Measurements from ENCODE around the gene SH3PXD2A. TPM values are rescaled to one million over a fixed set of nuclear protein-coding genes. Genes with fewer than 3 reads are reported as not detected.

The SH3PXD2A gene
- polyA plus RNA-seq, 4 donors = 2.2 to 28.3 (median 8.7) TPM

- FAIRE-seq (no peak), DNase-seq (no peak)
- Histone ChIP-seq H3K27ac (ENCODE audit: low read depth in 1 of 3, low read length in 2 of 3) (no peak overlapping the region), H3K4me1 (ENCODE audit: control insufficient read depth in 3 of 3, insufficient read depth in 2 of 3, low read depth in 1 of 3, low read length in 2 of 3) (no peaks in the 10 kb centered on the region), H3K36me3 (ENCODE audit: control insufficient read depth in 3 of 3, insufficient read depth in 2 of 3, low read depth in 1 of 3, low read length in 3 of 3) (peaks cover 0 to 77% (median 0%) of the 10 kb centered on the region in 3 donors), H3K27me3 (ENCODE audit: control insufficient read depth in 3 of 3, insufficient read depth in 3 of 3, low read length in 3 of 3) (no peaks in the 10 kb centered on the region), H3K4me3 (ENCODE audit: low read depth in 1 of 3, low read length in 3 of 3) (no peak overlapping the region), H3K9me3 (ENCODE audit: control insufficient read depth in 2 of 2, insufficient read depth in 1 of 2, low read depth in 1 of 2, low read length in 1 of 2) (no peaks in the 10 kb centered on the region)
- 49 to 69% (median 57%) methylated on average over 7 of the region's 7 CpGs for WGBS, 3 donors
Observed at GRCh38 chr10:103632247-103632642, 223.1 kb downstream of the SH3PXD2A start.

- Histone ChIP-seq H3K36me3 (ENCODE audit: control insufficient read depth in 3 of 3, insufficient read depth in 2 of 3, low read depth in 1 of 3, low read length in 3 of 3) (peaks cover 0 to 81% (median 2%) of the 10 kb centered on the region in 3 donors), H3K9me3 (ENCODE audit: control insufficient read depth in 2 of 2, insufficient read depth in 1 of 2, low read depth in 1 of 2, low read length in 1 of 2) (no peaks in the 10 kb centered on the region), H3K4me1 (ENCODE audit: control insufficient read depth in 3 of 3, insufficient read depth in 2 of 3, low read depth in 1 of 3, low read length in 2 of 3) (no peaks in the 10 kb centered on the region), H3K27me3 (ENCODE audit: control insufficient read depth in 3 of 3, insufficient read depth in 3 of 3, low read length in 3 of 3) (no peaks in the 10 kb centered on the region), H3K4me3 (ENCODE audit: low read depth in 1 of 3, low read length in 3 of 3) (no peak overlapping the region), H3K27ac (ENCODE audit: low read depth in 1 of 3, low read length in 2 of 3) (no peak overlapping the region)
- FAIRE-seq = no peak
- DNase-seq = no peak
- WGBS, 3 donors = 53 to 88% (median 78%) methylated on average over 1 of the region's 1 CpG
Observed at GRCh38 chr10:103630156-103630555, 225.2 kb downstream of the SH3PXD2A start.

- H3K9me3 ChIP-seq (ENCODE audit: control insufficient read depth in 2 of 2, insufficient read depth in 1 of 2, low read depth in 1 of 2, low read length in 1 of 2) = no peaks in the 10 kb centered on the region
- no peaks in the 10 kb centered on the region for H3K4me1 ChIP-seq (ENCODE audit: control insufficient read depth in 3 of 3, insufficient read depth in 2 of 3, low read depth in 1 of 3, low read length in 2 of 3)
- no peak overlapping the region for H3K4me3 ChIP-seq (ENCODE audit: low read depth in 1 of 3, low read length in 3 of 3)
- no peaks in the 10 kb centered on the region for H3K27me3 ChIP-seq (ENCODE audit: control insufficient read depth in 3 of 3, insufficient read depth in 3 of 3, low read length in 3 of 3)
- WGBS, 3 donors = 57 to 90% (median 82%) methylated on average over 3 of the region's 3 CpGs
- DNase-seq (no peak), FAIRE-seq (no peak)
- H3K36me3 ChIP-seq (ENCODE audit: control insufficient read depth in 3 of 3, insufficient read depth in 2 of 3, low read depth in 1 of 3, low read length in 3 of 3) = peaks cover 0 to 81% (median 2%) of the 10 kb centered on the region in 3 donors
- no peak overlapping the region for H3K27ac ChIP-seq (ENCODE audit: low read depth in 1 of 3, low read length in 2 of 3)
Observed at GRCh38 chr10:103629581-103629980, 225.8 kb downstream of the SH3PXD2A start.

DNA sequence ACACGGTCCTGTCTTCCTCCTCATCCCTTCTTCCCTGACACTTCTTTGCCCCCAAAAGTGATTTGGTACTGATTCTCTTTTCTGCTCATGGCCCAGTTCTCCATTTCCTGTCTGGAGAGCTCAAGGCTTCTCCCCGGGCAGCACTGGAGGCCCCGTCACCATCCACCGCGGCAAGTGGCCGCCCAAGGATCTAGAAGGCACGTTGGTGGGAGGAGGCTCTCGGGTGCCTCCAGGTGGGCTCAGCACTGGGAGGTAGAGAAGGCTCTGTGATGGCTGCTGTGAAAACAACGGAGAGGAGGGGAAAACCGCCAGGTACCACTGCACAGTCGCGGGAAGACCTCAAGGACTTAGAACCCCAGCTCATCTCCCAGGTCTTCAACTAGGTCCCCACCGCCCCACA is 227.5 kb downstream of the SH3PXD2A start:
- no peak for FAIRE-seq
- Histone ChIP-seq H3K36me3 (ENCODE audit: control insufficient read depth in 3 of 3, insufficient read depth in 2 of 3, low read depth in 1 of 3, low read length in 3 of 3) (peaks cover 0 to 88% (median 2%) of the 10 kb centered on the region in 3 donors), H3K4me1 (ENCODE audit: control insufficient read depth in 3 of 3, insufficient read depth in 2 of 3, low read depth in 1 of 3, low read length in 2 of 3) (no peaks in the 10 kb centered on the region), H3K9me3 (ENCODE audit: control insufficient read depth in 2 of 2, insufficient read depth in 1 of 2, low read depth in 1 of 2, low read length in 1 of 2) (no peaks in the 10 kb centered on the region), H3K27me3 (ENCODE audit: control insufficient read depth in 3 of 3, insufficient read depth in 3 of 3, low read length in 3 of 3) (no peaks in the 10 kb centered on the region), H3K4me3 (ENCODE audit: low read depth in 1 of 3, low read length in 3 of 3) (no peak overlapping the region), H3K27ac (ENCODE audit: low read depth in 1 of 3, low read length in 2 of 3) (peak overlapping the region in 1 of 3 donors; percentile 8)
- 91 to 95% (median 93%) methylated on average over 13 of the region's 13 CpGs for WGBS, 3 donors
- no peak for DNase-seq

DNA sequence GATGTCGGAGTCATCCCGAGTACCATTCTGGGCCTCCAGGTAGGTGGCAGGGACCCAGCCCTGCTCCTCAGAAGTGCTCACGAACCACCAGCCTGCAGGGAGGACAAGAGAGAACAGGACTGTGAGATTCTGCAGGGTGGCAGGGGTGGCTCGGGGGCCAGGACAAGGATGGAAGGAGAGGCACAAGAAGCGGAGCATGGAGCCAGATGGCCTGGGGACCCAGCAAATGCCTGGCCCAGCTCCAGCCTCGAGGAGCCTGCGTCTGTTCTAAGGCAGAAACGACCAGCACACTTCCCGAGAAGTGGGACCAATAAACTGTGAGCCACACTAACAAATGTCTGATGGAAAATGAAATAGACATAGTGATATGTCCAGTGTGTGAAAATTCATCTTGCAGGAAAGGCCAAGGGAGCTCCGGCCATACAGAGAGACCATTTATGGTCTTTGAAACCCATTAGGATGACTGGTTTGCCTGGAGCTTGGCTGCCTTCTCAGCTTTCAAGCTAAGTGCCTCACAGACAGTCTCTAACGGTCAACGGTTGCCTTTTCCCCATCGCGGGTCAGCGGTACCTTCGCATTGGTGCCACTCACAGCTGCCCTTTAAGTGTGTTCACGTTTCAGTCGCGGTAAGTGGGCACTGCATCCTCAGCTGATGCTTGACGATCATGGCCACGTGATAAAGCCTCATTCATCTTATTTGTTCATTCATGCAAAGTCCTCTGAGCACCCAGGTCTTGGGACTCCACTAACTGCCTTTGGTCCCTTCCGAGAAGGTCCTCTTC is 228.1 kb downstream of the SH3PXD2A start:
- FAIRE-seq = no peak
- Histone ChIP-seq H3K9me3 (ENCODE audit: control insufficient read depth in 2 of 2, insufficient read depth in 1 of 2, low read depth in 1 of 2, low read length in 1 of 2) (no peaks in the 10 kb centered on the region), H3K4me3 (ENCODE audit: low read depth in 1 of 3, low read length in 3 of 3) (no peak overlapping the region), H3K27me3 (ENCODE audit: control insufficient read depth in 3 of 3, insufficient read depth in 3 of 3, low read length in 3 of 3) (no peaks in the 10 kb centered on the region), H3K36me3 (ENCODE audit: control insufficient read depth in 3 of 3, insufficient read depth in 2 of 3, low read depth in 1 of 3, low read length in 3 of 3) (peaks cover 0 to 92% (median 2%) of the 10 kb centered on the region in 3 donors), H3K4me1 (ENCODE audit: control insufficient read depth in 3 of 3, insufficient read depth in 2 of 3, low read depth in 1 of 3, low read length in 2 of 3) (no peaks in the 10 kb centered on the region), H3K27ac (ENCODE audit: low read depth in 1 of 3, low read length in 2 of 3) (peak overlapping the region in 1 of 3 donors; percentile 8)
- 82 to 92% (median 90%) methylated on average over 22 of the region's 22 CpGs for WGBS, 3 donors
- no peak for DNase-seq

DNA sequence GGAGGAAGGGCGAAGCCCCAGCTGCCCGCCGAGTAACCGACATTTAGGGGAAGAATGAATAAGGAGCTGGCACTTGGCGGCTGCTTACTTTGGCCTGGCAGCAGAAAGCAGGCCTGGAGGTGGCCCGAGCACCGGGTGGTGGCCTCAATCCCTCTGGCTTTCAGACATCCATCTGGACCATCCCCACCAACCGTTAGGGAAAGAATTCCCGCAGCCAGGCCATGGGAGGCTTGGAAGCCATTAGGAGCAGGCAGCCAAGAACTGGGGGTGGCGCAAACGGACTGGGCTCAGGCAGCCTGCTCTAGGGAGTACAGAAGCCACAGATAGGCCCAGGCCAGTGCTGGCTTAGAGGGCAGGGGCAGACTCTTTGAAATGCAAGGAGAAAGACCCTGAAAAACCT is 229.2 kb downstream of the SH3PXD2A start:
- Histone ChIP-seq H3K27me3 (ENCODE audit: control insufficient read depth in 3 of 3, insufficient read depth in 3 of 3, low read length in 3 of 3) (no peaks in the 10 kb centered on the region), H3K27ac (ENCODE audit: low read depth in 1 of 3, low read length in 2 of 3) (no peak overlapping the region), H3K4me1 (ENCODE audit: control insufficient read depth in 3 of 3, insufficient read depth in 2 of 3, low read depth in 1 of 3, low read length in 2 of 3) (no peaks in the 10 kb centered on the region), H3K36me3 (ENCODE audit: control insufficient read depth in 3 of 3, insufficient read depth in 2 of 3, low read depth in 1 of 3, low read length in 3 of 3) (peaks cover 2 to 93% (median 2%) of the 10 kb centered on the region in 3 donors), H3K9me3 (ENCODE audit: control insufficient read depth in 2 of 2, insufficient read depth in 1 of 2, low read depth in 1 of 2, low read length in 1 of 2) (no peaks in the 10 kb centered on the region), H3K4me3 (ENCODE audit: low read depth in 1 of 3, low read length in 3 of 3) (no peak overlapping the region)
- FAIRE-seq (no peak), DNase-seq (no peak)
- WGBS, 3 donors = 86 to 95% (median 90%) methylated on average over 11 of the region's 11 CpGs

- DNase-seq (no peak), FAIRE-seq (no peak)
- peaks cover 2 to 100% (median 2%) of the 10 kb centered on the region in 3 donors for H3K36me3 ChIP-seq (ENCODE audit: control insufficient read depth in 3 of 3, insufficient read depth in 2 of 3, low read depth in 1 of 3, low read length in 3 of 3)
- no peak overlapping the region for H3K27ac ChIP-seq (ENCODE audit: low read depth in 1 of 3, low read length in 2 of 3)
- H3K4me1 ChIP-seq (ENCODE audit: control insufficient read depth in 3 of 3, insufficient read depth in 2 of 3, low read depth in 1 of 3, low read length in 2 of 3) = no peaks in the 10 kb centered on the region
- H3K4me3 ChIP-seq (ENCODE audit: low read depth in 1 of 3, low read length in 3 of 3) = no peak overlapping the region
- WGBS, 3 donors = 85 to 94% (median 92%) methylated on average over 10 to 11 of the region's 11 CpGs
- H3K9me3 ChIP-seq (ENCODE audit: control insufficient read depth in 2 of 2, insufficient read depth in 1 of 2, low read depth in 1 of 2, low read length in 1 of 2) = no peaks in the 10 kb centered on the region
- no peaks in the 10 kb centered on the region for H3K27me3 ChIP-seq (ENCODE audit: control insufficient read depth in 3 of 3, insufficient read depth in 3 of 3, low read length in 3 of 3)
Observed at GRCh38 chr10:103622935-103623574, 232.3 kb downstream of the SH3PXD2A start.

- no peak for FAIRE-seq
- Histone ChIP-seq H3K9me3 (ENCODE audit: control insufficient read depth in 2 of 2, insufficient read depth in 1 of 2, low read depth in 1 of 2, low read length in 1 of 2) (no peaks in the 10 kb centered on the region), H3K27ac (ENCODE audit: low read depth in 1 of 3, low read length in 2 of 3) (no peak overlapping the region), H3K4me3 (ENCODE audit: low read depth in 1 of 3, low read length in 3 of 3) (no peak overlapping the region), H3K4me1 (ENCODE audit: control insufficient read depth in 3 of 3, insufficient read depth in 2 of 3, low read depth in 1 of 3, low read length in 2 of 3) (no peaks in the 10 kb centered on the region), H3K27me3 (ENCODE audit: control insufficient read depth in 3 of 3, insufficient read depth in 3 of 3, low read length in 3 of 3) (no peaks in the 10 kb centered on the region), H3K36me3 (ENCODE audit: control insufficient read depth in 3 of 3, insufficient read depth in 2 of 3, low read depth in 1 of 3, low read length in 3 of 3) (peaks cover 2 to 100% (median 2%) of the 10 kb centered on the region in 3 donors)
- 93 to 96% (median 94%) methylated on average over 18 of the region's 18 CpGs for WGBS, 3 donors
- no peak for DNase-seq
Observed at GRCh38 chr10:103622286-103622685, 233.1 kb downstream of the SH3PXD2A start.
